Activated naive CD4-positive, alpha-beta T cell treated with anti-CD3 and anti-CD28 coated beads, Interleukin-2, amount 50 U/mL, for 16 hours (primary cell): Measurements from ENCODE around the gene LYSMD4.
A peak's percentile ranks its signal among the peaks of the same experiment; 100 is the strongest.

Source experiments
- DNase-seq: peaks from one replicate; pipeline ENCODE4 v3.0.0-alpha.2; 2020

Gene LYSMD4

GRCh38 chr15:99731336-99732123 lies 1.7 kb downstream of the LYSMD4 start:
- DNase-seq: no peak

GRCh38 chr15:99729920-99730319 lies 3.3 kb downstream of the LYSMD4 start:
- DNase-seq: peak; percentile 28

GRCh38 chr15:99729327-99729726 lies 3.9 kb downstream of the LYSMD4 start:
- no peak for DNase-seq

GRCh38 chr15:99728916-99729315 lies 4.3 kb downstream of the LYSMD4 start:
- no peak for DNase-seq

GRCh38 chr15:99727733-99728132 lies 5.5 kb downstream of the LYSMD4 start:
- no peak for DNase-seq

- no peak for DNase-seq
Measured at GRCh38 chr15:99727330-99727729, 5.9 kb downstream of the LYSMD4 start.

- no peak for DNase-seq
Measured at GRCh38 chr15:99726333-99726732, 6.9 kb downstream of the LYSMD4 start.

- DNase-seq: no peak
Measured at GRCh38 chr15:99722406-99722805, 10.8 kb downstream of the LYSMD4 start.

- no peak for DNase-seq
Measured at GRCh38 chr15:99721896-99722295, 11.3 kb downstream of the LYSMD4 start.

GRCh38 chr15:99721104-99721778 lies 12.0 kb downstream of the LYSMD4 start:
- no peak for DNase-seq

- DNase-seq: no peak
Measured at GRCh38 chr15:99720533-99720932, 12.7 kb downstream of the LYSMD4 start.

- DNase-seq: no peak
Measured at GRCh38 chr15:99719096-99719541, 14.1 kb downstream of the LYSMD4 start.

GRCh38 chr15:99718421-99718820 lies 14.8 kb downstream of the LYSMD4 start:
- DNase-seq: no peak

GRCh38 chr15:99717161-99718009 lies 15.9 kb downstream of the LYSMD4 start:
- no peak for DNase-seq

- DNase-seq: no peak
Measured at GRCh38 chr15:99716540-99717095, 16.6 kb downstream of the LYSMD4 start.

- no peak for DNase-seq
Measured at GRCh38 chr15:99712415-99712814, 20.8 kb downstream of the LYSMD4 start.

GRCh38 chr15:99711625-99712024 lies 21.6 kb downstream of the LYSMD4 start:
- DNase-seq: no peak

- DNase-seq: no peak
Measured at GRCh38 chr15:99709243-99709986, 23.8 kb downstream of the LYSMD4 start.

- no peak for DNase-seq
Measured at GRCh38 chr15:99708563-99708962, 24.7 kb downstream of the LYSMD4 start.

GRCh38 chr15:99707473-99708270 lies 25.6 kb downstream of the LYSMD4 start:
- peak; percentile 31 for DNase-seq

- DNase-seq: peak; percentile 51
Measured at GRCh38 chr15:99706557-99707303, 26.5 kb downstream of the LYSMD4 start.
